GM12878 (cell line): Measurements from ENCODE around the gene TOX2. TPM values are rescaled to one million over a fixed set of nuclear protein-coding genes. Genes with fewer than 3 reads are reported as not detected.
A peak's percentile ranks its signal among the peaks of the same experiment; 100 is the strongest.

Experiments
- ATF2 ChIP-seq: IDR thresholded peaks from 2 replicates; pipeline ENCODE4 v1.6.1; 2012; ENCODE audit warnings: low read length, inconsistent platforms
- CEBPB ChIP-seq, 2 experiments: fragments of 150-350 bp in 1 of 2; IDR thresholded peaks; 2 replicates each; pipeline ENCODE4 v1.6.1; 2012 to 2014; ENCODE audit warnings: low read depth in 2 of 2, low read length in 2 of 2, borderline replicate concordance in 1 of 2, inconsistent platforms in 1 of 2
- CREM ChIP-seq: IDR thresholded peaks from 2 replicates; pipeline ENCODE4 v1.6.1; 2014; ENCODE audit warnings: antibody characterized with exemption, low read depth
- EZH2 ChIP-seq: IDR thresholded peaks from 2 replicates; pipeline ENCODE4 v1.6.1; 2012; ENCODE audit warnings: low read depth, mild to moderate bottlenecking, control low read depth, inconsistent platforms, low read length, borderline replicate concordance; ENCODE audit not compliant: control insufficient read depth
- FOS ChIP-seq: IDR thresholded peaks from 3 replicates; pipeline ENCODE4 v1.6.1; 2011; ENCODE audit warnings: borderline replicate concordance; ENCODE audit not compliant: insufficient read length; ENCODE audit errors: extremely low read depth
- GATAD2B ChIP-seq: fragments of 450-650 bp; conservative IDR thresholded peaks from 2 replicates; pipeline ENCODE4 v1.6.1; 2017; ENCODE audit warnings: low read depth, mild to moderate bottlenecking, moderate library complexity
- IKZF2 ChIP-seq, 2 experiments: fragments of 450-650 bp; IDR thresholded peaks; 2 replicates each; pipeline ENCODE4 v1.6.1; 2017; ENCODE audit warnings: mild to moderate bottlenecking in 2 of 2, moderate library complexity in 2 of 2
- LARP7 ChIP-seq: fragments of 450-650 bp; IDR thresholded peaks from 2 replicates; pipeline ENCODE4 v1.6.1; 2017; ENCODE audit warnings: mild to moderate bottlenecking
- MEF2B ChIP-seq: fragments of 450-650 bp; IDR thresholded peaks from 2 replicates; pipeline ENCODE4 v1.6.1; 2018; ENCODE audit warnings: mild to moderate bottlenecking, moderate library complexity; ENCODE audit not compliant: partially characterized antibody, poor library complexity, severe bottlenecking
- MLLT1 ChIP-seq: fragments of 450-650 bp; IDR thresholded peaks from 2 replicates; pipeline ENCODE4 v1.6.1; 2016; ENCODE audit warnings: mild to moderate bottlenecking
- NFYB ChIP-seq: IDR thresholded peaks from 2 replicates; pipeline ENCODE4 v1.6.1; 2011; ENCODE audit warnings: low read depth, mild to moderate bottlenecking, low read length, improper control_type of control experiment, moderate library complexity; ENCODE audit not compliant: insufficient read depth
- POU2F2 ChIP-seq: IDR thresholded peaks from 3 replicates; pipeline ENCODE4 v1.6.1; 2011; ENCODE audit warnings: low read depth, mild to moderate bottlenecking, low read length, borderline replicate concordance
- RAD51 ChIP-seq: fragments of 450-650 bp; IDR thresholded peaks from 2 replicates; pipeline ENCODE4 v1.6.1; 2016; ENCODE audit warnings: moderate library complexity, mild to moderate bottlenecking, inconsistent platforms
- RBBP5 ChIP-seq: fragments of 200-600 bp; sonication (generic); conservative IDR thresholded peaks from 2 replicates; pipeline ENCODE4 v1.6.1; 2016
- RELA ChIP-seq: fragments of 450-650 bp; IDR thresholded peaks from 2 replicates; pipeline ENCODE4 v1.8.0; 2014; ENCODE audit warnings: borderline replicate concordance; ENCODE audit not compliant: partially characterized antibody
- SREBF2 ChIP-seq: IDR thresholded peaks from 2 replicates; pipeline ENCODE4 v1.6.1; 2012; ENCODE audit warnings: mild to moderate bottlenecking, low read length
- TARDBP ChIP-seq: IDR thresholded peaks from 2 replicates; pipeline ENCODE4 v1.6.1; 2016; ENCODE audit warnings: borderline replicate concordance
- TCF3 ChIP-seq: IDR thresholded peaks from 2 replicates; pipeline ENCODE4 v1.6.1; 2012; ENCODE audit warnings: low read depth, mild to moderate bottlenecking, low read length, borderline replicate concordance; ENCODE audit not compliant: insufficient read depth
- YY1 ChIP-seq: IDR thresholded peaks from 2 replicates; pipeline ENCODE4 v1.6.1; 2011; ENCODE audit warnings: low read depth, mild to moderate bottlenecking, low read length
- ZNF207 ChIP-seq: fragments of 450-650 bp; IDR thresholded peaks from 2 replicates; pipeline ENCODE4 v1.6.1; 2014; ENCODE audit warnings: antibody characterized with exemption, mild to moderate bottlenecking, borderline replicate concordance
- ZNF622 ChIP-seq: fragments of 450-650 bp; IDR thresholded peaks from 2 replicates; pipeline ENCODE4 v1.6.1; 2017; ENCODE audit warnings: mild to moderate bottlenecking, inconsistent platforms
- ZZZ3 ChIP-seq: IDR thresholded peaks from 2 replicates; pipeline ENCODE4 v1.6.1; 2011; ENCODE audit warnings: low read depth; ENCODE audit not compliant: control insufficient read depth, insufficient read length
- polyA plus RNA-seq, 11 experiments: library from polyadenylated mRNA; depleted of rRNA in 4 of 11; unstranded in 6 of 11; stranded (reverse) in 5 of 11; fragments of >200 nt; fragmentation: Nextera tagmentation in 4 of 11; fragmentation: Illumina TruSeq in 1 of 11; extraction: Ambion mirVana in 4 of 11; extraction: Trizol in 1 of 11; gene quantifications; 1 replicate in 1 of 11; 2 replicates in 10 of 11; pipeline versions ENCODE4 v1.2.1 to v1.2.3, GENCODE V29; 2011 to 2016; ENCODE audit warnings: inconsistent platforms in 2 of 11, missing spikeins in 2 of 11, low read depth in 1 of 11
- total RNA-seq, 4 experiments: library from RNA; depleted of rRNA in 3 of 4; stranded (reverse); fragments of >200 nt in 3 of 4; fragmentation: Illumina TruSeq in 1 of 4; extraction: Trizol in 1 of 4; gene quantifications; 2 replicates each; pipeline versions ENCODE4 v1.2.1 to v1.2.3, GENCODE V29; 2013 to 2021
- TF ChIP-seq, protein P1 (sequence below): fragments of 450-650 bp; formaldehyde crosslinking; IDR thresholded peaks from 2 replicates; pipeline ENCODE4 v1.4.0; 2020; ENCODE audit warnings: mild to moderate bottlenecking, moderate library complexity
- TF ChIP-seq, protein P2 (sequence below): IDR thresholded peaks from 2 replicates; pipeline ENCODE4 v1.6.1; 2011; ENCODE audit warnings: borderline replicate concordance, low read depth, mild to moderate bottlenecking, moderate library complexity, mixed read lengths, low read length; ENCODE audit not compliant: insufficient read depth; ENCODE audit errors: extremely low read length

Gene TOX2
- total and polyA plus RNA-seq, 10 of the 15 experiments (the other 5 are each of a cell fraction or from before 2014, with no cell fraction given): 2.6 to 40.5 (median 7.9) TPM

DNA sequence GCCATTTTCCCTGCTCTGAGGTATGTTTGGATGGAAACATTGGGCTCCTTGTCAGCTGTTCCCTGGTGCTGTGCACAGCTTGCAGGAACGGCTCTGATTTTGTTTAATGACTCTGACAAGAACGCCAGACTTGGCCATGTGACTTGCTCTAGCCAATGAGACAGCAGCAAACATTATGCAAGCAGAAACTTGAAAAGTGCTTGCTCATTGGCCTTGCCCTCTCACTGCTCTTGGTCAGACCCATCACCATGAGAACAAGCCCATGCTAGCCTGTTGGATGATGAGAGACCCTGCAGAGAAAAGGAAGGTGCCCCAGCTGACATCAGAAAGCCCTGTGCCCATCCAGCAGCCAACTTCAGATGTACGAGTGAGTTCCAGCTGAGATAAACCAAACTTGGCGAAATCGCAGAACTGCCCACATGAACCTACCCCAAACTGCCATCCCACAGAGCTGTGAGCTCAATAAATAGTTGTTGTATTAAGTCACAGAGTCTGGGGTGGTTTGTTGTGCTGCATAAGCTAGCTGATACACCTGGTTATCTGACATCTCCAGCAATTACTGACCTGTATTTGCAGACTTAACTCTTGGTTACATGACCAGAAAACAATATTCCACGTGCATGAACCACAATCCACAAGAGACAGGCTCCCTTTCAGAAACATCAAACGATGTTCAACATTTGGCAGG is 175.5 kb downstream of the TOX2 start (continued):
- TF ChIP-seq, protein P1, sequence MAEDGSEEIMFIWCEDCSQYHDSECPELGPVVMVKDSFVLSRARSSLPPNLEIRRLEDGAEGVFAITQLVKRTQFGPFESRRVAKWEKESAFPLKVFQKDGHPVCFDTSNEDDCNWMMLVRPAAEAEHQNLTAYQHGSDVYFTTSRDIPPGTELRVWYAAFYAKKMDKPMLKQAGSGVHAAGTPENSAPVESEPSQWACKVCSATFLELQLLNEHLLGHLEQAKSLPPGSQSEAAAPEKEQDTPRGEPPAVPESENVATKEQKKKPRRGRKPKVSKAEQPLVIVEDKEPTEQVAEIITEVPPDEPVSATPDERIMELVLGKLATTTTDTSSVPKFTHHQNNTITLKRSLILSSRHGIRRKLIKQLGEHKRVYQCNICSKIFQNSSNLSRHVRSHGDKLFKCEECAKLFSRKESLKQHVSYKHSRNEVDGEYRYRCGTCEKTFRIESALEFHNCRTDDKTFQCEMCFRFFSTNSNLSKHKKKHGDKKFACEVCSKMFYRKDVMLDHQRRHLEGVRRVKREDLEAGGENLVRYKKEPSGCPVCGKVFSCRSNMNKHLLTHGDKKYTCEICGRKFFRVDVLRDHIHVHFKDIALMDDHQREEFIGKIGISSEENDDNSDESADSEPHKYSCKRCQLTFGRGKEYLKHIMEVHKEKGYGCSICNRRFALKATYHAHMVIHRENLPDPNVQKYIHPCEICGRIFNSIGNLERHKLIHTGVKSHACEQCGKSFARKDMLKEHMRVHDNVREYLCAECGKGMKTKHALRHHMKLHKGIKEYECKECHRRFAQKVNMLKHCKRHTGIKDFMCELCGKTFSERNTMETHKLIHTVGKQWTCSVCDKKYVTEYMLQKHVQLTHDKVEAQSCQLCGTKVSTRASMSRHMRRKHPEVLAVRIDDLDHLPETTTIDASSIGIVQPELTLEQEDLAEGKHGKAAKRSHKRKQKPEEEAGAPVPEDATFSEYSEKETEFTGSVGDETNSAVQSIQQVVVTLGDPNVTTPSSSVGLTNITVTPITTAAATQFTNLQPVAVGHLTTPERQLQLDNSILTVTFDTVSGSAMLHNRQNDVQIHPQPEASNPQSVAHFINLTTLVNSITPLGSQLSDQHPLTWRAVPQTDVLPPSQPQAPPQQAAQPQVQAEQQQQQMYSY: no peak
- TF ChIP-seq MLLT1 (no peak), EZH2 (no peak), IKZF2 (IDR thresholded peaks at IDR 0.05) (no peak), MEF2B (no peak), NFYB (peak; percentile 78), POU2F2 (peak; percentile 75; the same call in 1 of the 3 replicates), CEBPB (IDR thresholded peaks at IDR 0.05; ENCODE audit: borderline replicate concordance in 1 of 2, low read depth in 2 of 2, low read length in 2 of 2) (no peak), ZZZ3 (no peak), ZNF622 (no peak), RELA (no peak), CREM (no peak), FOS (peak; percentile 50), YY1 (no peak), ZNF207 (no peak), ATF2 (no peak), TCF3 (no peak), GATAD2B (no peak), RBBP5 (no peak), RAD51 (peak; percentile 83), LARP7 (no peak), TARDBP (no peak), SREBF2 (peak; percentile 66)
- TF ChIP-seq, protein P2, sequence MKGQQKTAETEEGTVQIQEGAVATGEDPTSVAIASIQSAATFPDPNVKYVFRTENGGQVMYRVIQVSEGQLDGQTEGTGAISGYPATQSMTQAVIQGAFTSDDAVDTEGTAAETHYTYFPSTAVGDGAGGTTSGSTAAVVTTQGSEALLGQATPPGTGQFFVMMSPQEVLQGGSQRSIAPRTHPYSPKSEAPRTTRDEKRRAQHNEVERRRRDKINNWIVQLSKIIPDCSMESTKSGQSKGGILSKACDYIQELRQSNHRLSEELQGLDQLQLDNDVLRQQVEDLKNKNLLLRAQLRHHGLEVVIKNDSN: peak; percentile 90
